GM12891 (cell line): Measurements from ENCODE around the gene NDST4.

ENCODE experiments used
- PAX5 ChIP-seq: IDR thresholded peaks from 2 replicates; pipeline ENCODE4 v1.6.1; 2011; ENCODE audit warnings: low read length, moderate library complexity, mild to moderate bottlenecking; ENCODE audit not compliant: insufficient read depth, severe bottlenecking
- POLR2AphosphoS5 ChIP-seq: IDR thresholded peaks from 2 replicates; pipeline ENCODE4 v1.6.1; 2011; ENCODE audit warnings: low read depth, low read length, control low read depth
- TAF1 ChIP-seq: IDR thresholded peaks from 2 replicates; pipeline ENCODE4 v1.6.1; 2011; ENCODE audit warnings: low read depth, low read length, control low read depth

DNA sequence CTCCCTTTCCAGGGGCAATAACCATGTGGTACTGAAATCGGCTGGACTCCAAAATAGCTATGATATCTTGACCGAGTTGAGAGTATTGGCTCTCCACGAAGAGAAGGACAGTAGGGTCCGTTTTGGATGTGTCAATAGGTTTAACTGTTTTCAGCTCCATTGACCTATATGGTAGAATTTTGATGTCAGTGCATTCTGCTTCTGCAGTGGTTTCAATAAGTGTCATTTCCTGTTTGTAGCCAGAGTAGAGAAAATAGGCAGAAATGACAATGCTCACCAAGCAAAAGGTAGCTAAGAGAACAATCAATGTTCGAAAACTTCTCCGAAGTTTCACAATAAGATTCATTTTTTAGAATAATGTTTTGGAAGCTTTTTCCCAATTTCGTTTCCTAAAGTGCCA, 36.7 kb downstream of the NDST4 start:
- no peak for TF ChIP-seq POLR2AphosphoS5
- TF ChIP-seq TAF1, result no peak
- no peak for TF ChIP-seq PAX5
